ENCODE data around the gene SIRT6.
"Not testable (repeated sequence)": the region's sequence is repeated elsewhere in the genome, so short reads cannot be mapped to it uniquely, and the experiment has no call there.

The SIRT6 gene

DNA sequence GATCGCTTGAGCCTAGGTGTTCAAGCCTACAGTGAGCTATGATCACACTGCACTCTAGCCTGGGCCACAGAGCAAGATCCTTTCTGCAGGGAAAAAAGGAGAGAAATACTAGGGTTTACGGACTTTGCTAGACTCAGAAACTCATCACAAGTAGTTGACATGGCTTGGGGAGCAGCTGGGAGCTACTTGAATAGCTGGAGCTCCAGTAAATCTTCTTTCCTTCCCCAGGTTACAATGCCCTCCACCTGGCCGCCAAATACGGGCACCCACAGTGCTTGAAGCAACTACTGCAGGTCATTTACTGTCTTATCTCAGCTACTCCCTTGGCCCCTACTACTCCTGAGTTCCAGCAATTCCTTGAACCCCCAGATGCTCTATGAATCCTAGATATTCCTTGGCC is 19.4 kb upstream of the SIRT6 start:
- intact Hi-C loops (cut with DNase I), result no loop called here
- no peak for DNase-seq

DNA sequence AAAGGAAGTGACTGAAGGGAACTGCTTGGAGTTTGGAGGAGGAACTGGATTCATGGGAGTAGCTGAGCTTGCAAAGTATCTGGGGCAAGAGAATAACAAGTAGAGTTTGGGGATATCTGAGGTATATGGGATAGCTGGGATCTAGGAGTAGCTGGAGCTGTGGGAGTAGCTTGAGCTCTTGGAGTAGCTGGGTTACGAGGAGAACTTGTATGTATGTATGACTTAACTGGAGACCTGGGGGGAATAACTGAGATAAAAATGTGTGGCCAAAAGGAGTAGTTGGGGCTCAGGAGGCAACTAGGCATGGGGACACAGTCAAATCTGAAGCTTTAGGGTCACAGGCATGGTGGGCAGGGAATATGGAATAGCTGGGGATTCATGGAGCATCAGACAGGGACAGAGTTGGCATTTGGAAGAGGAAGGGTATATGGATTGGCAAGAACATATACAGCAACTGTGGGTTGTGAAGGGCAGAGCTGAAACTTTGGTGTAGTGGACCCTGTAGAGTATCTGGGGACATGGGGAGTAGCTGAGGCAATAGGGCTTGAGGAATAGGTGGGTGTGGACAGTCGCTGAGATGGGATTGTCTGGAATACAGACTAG is 18.7 kb upstream of the SIRT6 start:
- intact Hi-C loops (cut with DNase I), result no loop called here

DNA sequence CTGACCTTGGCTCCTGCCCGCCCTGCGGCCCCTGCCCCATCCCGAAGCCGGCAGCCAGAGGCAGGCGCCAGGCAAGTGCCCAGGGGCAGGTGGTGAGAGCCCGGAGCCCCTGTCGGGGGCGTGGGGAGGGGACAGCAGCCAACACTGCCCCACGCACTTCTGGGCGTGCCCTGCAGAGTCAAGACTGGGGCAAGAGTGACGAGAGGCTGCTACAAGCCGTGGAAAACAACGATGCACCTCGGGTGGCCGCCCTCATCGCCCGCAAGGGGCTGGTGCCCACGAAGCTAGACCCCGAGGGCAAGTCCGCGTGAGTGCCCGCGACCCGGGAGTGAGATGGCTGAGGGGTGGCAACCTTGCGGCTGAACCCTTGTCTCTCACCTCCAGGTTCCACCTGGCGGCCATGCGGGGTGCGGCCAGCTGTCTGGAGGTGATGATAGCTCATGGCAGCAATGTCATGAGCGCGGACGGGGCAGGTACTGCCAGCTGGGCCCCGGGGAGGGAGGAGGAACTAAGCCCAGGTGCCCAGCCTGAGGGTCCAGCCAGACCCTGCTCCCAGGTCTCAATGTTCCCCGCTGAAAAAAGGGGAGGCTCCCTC is 17.4 kb upstream of the SIRT6 start:
- no peak for DNase-seq
- intact Hi-C loops (cut with DNase I), result no loop called here

More for the DNA sequence above, 18.7 kb upstream of the SIRT6 start:
- no peak for DNase-seq

DNA sequence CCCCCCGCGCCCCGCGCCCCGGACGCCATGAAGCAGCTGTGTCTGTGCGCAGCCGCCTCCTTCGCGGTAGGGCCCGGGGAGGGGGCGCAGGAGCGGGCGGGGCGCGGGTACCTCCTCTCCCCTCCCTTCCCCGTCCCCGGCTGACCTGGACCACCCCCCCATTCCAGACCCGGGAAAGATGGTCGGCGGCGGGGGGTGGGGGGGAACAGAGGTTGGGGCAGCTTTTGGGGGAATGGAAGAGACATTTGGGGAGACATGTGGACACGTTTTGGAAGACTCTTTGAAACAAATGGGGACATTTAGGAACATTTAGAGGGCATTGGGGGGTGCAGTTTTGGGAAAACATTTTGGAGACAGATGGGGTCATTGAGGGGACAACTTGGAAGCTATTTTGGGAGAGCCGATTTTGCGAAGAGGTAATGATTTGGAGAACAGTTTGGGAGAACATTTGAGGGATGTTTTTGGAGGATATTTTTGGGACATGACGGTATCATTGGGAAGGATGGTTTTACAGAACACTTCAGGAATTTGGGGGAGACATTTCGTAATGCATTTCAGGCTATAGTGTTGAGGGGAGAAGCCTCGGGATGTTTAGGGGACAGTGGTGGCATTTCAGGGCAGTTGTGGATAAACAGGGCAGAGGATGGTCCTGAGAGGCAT is 16.2 kb upstream of the SIRT6 start:
- DNase-seq, result peak in 1 of 42 donors; percentile 22

GRCh38 chr19:4197625-4198466 is 15.5 kb upstream of the SIRT6 start:
- intact Hi-C loops (cut with DNase I), result no loop called here
- peak in 1 of 42 donors; percentile 35 for DNase-seq

More for the DNA sequence above, 16.2 kb upstream of the SIRT6 start:
- intact Hi-C loops (cut with DNase I), result no loop called here

DNA sequence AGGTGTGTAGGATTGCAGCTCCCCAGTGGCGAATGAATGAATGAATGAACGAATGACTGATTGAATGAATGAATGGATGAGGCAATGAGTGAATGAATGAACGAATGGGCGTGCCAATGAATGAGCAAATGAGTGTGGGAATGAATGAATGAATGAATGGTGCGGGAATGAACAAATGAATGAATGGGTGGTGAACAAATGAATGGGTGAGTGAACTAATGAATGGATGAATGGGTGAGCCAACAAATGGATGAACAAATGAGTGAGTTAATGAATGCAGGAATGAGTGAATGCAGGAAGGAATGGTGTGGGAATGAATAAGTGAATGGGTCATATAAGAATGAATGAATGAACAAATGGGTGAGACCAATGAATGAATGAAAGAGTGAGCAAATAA is 14.9 kb upstream of the SIRT6 start:
- intact Hi-C loops (cut with DNase I), result no loop called here
- no peak for DNase-seq

DNA sequence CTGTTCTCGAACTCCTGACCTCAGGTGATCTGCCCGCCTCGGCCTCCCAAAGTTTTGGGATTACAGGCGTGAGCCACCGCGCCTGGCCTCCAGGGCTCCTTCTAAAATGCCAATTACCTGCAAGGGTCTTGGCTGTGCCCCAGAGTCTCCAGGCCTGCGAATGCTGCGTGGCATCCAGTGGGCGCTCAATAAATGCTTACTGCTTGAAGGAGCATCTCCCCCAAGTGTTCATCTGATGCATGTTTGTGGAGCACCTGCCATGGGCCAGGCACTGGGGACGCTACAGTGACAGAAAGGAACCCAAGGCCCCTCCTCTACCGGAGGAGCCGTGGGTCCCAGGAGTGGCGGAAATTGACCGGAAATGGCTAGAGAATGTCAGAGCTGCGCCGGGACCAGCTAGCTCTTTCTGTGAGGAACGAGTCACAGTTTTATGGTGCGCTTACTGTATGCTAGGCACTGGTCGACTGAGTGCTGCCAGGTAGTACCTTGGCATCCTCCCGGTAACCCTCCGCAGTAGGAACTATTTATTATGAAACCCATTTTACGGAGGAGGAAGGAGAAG is 14.3 kb upstream of the SIRT6 start:
- intact Hi-C loops (cut with DNase I), result no loop called here

DNA sequence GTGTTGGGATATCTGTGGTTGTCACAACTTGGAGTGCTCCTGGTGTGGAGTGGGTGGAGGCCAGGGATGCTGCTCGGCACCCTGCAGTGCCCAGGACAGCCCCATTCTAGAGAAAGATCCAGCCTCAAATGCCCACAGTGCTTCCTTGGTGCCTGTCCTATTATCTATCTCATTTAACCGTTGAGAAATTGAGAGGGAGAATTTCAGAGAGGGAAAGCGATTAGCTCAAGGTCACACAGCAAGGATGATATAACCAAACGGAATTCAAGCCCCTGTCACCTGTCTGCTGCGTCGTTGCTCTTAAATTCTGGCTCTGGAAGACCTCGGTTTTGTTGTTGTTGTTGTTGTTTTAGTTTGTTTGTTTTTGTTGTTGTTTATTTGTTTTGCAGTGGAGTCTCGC is 13.6 kb upstream of the SIRT6 start:
- DNase-seq, result no peak
- intact Hi-C loops (cut with DNase I), result no loop called here

More for the DNA sequence above, 14.3 kb upstream of the SIRT6 start:
- no peak for DNase-seq

DNA sequence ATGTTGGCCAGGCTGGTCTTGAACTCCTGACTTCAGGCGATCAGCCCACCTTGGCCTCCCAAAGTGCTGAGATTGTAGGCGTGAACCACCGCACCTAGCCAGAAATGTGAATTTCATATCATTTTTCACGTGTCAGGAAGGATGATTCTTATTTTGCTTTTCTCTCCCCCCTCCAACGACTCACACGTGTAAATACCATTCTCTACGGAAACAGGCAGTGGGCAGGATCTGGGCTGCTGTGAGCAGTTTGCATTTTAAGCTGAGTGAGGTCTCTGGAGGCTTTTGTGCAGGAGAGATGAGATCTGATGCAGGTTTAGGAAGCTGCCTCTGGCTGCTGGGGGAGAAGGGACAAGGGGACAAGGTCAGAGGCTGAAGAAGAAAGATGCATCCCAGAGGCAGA is 12.0 kb upstream of the SIRT6 start:
- DNase-seq, result peak in 1 of 42 donors; percentile 22
- intact Hi-C loops (cut with DNase I), result no loop called here

DNA sequence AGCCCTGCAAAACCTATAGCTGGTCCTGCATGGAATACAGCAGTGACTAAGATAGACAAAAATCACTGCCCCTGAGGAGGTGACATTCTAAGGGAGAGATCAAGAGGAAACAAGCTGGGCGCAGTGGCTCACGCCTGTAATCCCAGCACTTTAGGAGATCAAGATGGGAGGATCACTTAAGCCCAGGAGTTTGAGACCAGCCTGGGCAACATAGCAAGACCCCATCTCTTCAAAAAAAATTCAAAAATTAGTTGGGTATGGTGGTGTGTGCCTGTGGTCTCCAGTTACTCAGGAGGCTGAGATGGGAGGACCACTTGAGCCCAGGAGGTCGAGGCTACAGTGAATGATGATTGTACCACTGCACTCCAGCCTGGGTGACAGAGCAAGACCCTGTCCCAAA is 10.2 kb upstream of the SIRT6 start:
- intact Hi-C loops (cut with DNase I); DNase-seq: not testable (repeated sequence)

DNA sequence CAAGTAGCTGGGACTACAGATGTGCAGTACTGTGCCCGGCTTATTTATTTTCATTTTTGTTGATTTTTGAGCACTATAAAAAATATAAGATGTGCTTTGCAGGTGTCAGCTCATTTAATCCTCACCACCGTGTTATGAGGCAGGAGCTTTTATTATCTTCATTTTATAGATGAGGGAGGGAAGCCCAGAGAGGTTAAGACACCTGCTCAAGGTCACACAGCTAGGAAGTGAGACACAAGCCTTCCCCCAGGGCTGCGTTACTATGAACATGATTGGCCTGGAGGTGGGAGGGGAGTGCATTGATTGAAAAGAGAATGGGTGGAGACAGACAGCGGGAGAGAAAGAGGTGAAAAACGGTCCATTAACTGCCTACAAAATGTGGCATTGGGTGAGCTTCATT is 7.3 kb upstream of the SIRT6 start:
- no peak for DNase-seq
- intact Hi-C loops (cut with DNase I), result no loop called here

GRCh38 chr19:4187313-4188122 is 5.2 kb upstream of the SIRT6 start:
- intact Hi-C loops (cut with DNase I), result no loop called here
- DNase-seq, result no peak

DNA sequence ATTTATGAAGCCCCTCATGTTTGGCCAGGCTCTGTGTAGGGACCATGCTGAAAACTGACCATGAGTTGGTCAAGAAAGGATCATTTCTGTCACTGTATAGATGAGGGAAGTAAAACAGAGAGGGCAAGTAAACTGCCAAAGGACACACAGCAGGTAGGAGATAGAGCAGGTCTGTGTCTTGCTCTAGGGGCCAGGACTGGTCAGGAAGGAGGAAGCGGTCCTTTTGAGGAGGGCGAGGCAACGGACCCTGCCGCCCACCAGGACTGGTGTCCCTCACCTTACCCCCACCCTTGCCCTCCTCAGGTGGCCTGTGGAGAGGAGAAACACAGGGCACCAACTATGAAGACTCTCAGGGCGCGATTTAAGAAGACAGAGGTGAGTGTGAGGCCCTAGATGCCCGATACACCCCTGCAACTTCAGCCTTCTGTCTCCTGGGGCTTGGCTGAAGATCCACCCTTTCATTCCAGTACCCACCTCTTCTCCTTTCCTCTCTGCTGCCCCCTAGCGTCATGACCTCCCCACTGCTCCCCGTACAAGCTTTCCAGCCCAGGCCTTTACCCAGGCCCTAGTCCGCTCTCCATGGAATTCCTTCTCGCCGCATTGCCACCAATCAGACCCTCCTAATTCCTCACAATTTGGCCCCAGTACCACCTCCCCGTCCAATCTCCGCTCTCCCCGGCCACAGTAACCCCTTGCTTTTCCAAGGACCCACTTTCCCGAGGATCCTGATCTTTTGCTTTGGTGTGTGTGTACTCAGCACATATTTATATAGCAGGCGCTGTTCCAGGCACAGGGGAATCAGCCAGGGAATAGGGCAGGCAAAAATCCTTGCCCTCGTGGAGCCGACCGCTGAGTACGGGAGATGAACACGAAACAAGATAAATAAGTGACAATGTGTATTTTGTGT is 4.0 kb upstream of the SIRT6 start:
- DNase-seq, result peak; percentile 32 to 89 (median 70)
- intact Hi-C loops (cut with DNase I), result no loop called here

GRCh38 chr19:4185413-4186086 is 3.2 kb upstream of the SIRT6 start:
- no peak for DNase-seq

GRCh38 chr19:4184718-4185352 is 2.5 kb upstream of the SIRT6 start:
- no peak for DNase-seq
- intact Hi-C loops (cut with DNase I), result loop anchor here (5.0 kb wide), 2 partner anchors 63 to 198 kb away; partner anchors contain the start of genes EEF2 and MAP2K2

More at GRCh38 chr19:4185413-4186086, 3.2 kb upstream of the SIRT6 start:
- intact Hi-C loops (cut with DNase I), result no loop called here

DNA sequence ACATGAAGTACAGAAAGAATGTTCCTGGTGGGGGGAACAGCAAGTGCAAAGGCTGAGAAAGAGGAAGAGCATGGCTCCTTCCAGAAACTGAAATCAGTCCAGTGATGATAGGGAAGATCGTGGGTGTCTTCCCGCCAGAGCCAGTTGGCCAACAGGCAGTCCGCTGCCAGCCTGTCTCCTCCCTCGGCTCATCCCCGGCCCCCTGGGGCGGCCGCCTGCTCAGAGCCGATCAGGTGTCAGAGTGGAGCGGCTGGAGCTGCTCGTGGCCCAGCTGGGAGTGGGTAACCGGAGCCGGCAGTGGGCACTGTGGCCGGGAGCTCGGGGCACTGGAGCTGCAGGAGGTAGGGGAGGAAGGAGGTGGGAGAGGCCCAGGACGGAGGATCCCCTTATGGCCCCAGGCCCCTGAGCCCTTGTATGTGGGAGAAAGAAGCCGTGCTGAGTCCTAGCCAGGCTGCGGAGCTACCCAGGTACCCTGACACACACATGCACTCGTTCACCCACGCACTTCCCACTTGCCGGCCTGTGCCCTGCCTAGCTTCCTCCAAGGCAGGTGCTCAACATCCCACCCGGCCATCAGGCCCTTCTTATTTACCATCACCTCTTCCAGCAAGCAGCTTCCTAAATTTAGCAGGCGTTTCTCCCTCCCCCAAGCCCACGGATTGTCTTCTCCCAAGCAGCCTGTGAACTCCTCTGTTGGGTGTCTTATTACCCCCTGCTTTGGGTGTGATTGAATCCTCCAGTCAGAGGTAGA is 1.8 kb upstream of the SIRT6 start:
- intact Hi-C loops (cut with DNase I), result loop anchor here (5.0 kb wide), 2 partner anchors 62 to 197 kb away; partner anchors contain the start of genes EEF2 and MAP2K2
- peak in 9 of 42 donors; percentile 10 to 50 (median 24) for DNase-seq

All from head of caudate nucleus (tissue), 42 donors.